Esophagus muscularis mucosa (tissue), 4 donors: Measurements from ENCODE around the gene VAT1. TPM values are rescaled to one million over a fixed set of nuclear protein-coding genes. Genes with fewer than 3 reads are reported as not detected.

ENCODE experiments used
- DNase-seq: peaks from one replicate; pipeline ENCODE4 v3.0.0-alpha.2; 2017; ENCODE audit errors: extremely low spot score
- H3K27ac ChIP-seq, 4 donors: fragments of 200-600 bp; sonication (generic); replicated peaks in 1 of 4; 1 replicate in 3 of 4; 2 replicates in 1 of 4; pipeline ENCODE4 v1.5.1; 2016 to 2019; ENCODE audit warnings: mild to moderate bottlenecking in 1 of 4
- H3K27me3 ChIP-seq, 4 donors: fragments of 200-600 bp; sonication (generic); one replicate each; pipeline versions ENCODE4 v1.5.1 to v1.6.0; 2016 to 2019
- H3K36me3 ChIP-seq, 4 donors: fragments of 200-600 bp; sonication (generic); one replicate each; pipeline ENCODE4 v1.5.1; 2016 to 2019
- H3K4me1 ChIP-seq, 4 donors: fragments of 200-600 bp; sonication (generic); one replicate each; pipeline ENCODE4 v1.5.1; 2016 to 2019
- H3K4me3 ChIP-seq, 4 donors: fragments of 200-600 bp; sonication (generic); 1 replicate in 2 of 4; 2 replicates in 2 of 4; pipeline ENCODE4 v1.5.1; 2016 to 2019; ENCODE audit warnings: mild to moderate bottlenecking in 4 of 4, moderate library complexity in 1 of 4
- H3K9me3 ChIP-seq, 4 donors: fragments of 200-600 bp; sonication (generic); 1 replicate in 3 of 4; 2 replicates in 1 of 4; pipeline ENCODE4 v1.5.1; 2016 to 2019
- EP300 ChIP-seq: sonication (generic); formaldehyde crosslinking; IDR thresholded peaks from one replicate; pipeline ENCODE4 v1.6.1; 2017; ENCODE audit warnings: antibody characterized with exemption
- POLR2A ChIP-seq: fragments of 450-650 bp; IDR thresholded peaks from one replicate; pipeline ENCODE4 v1.6.1; 2017; ENCODE audit warnings: antibody characterized with exemption, moderate library complexity, mild to moderate bottlenecking, low read depth
- POLR2AphosphoS5 ChIP-seq, 2 donors: sonication (generic); formaldehyde crosslinking; IDR thresholded peaks; one replicate each; pipeline ENCODE4 v1.6.1; 2017; ENCODE audit warnings: antibody characterized with exemption in 2 of 2
- WGBS: methylation state at CpG from one replicate; pipeline ENCODE4 v1.1.5; 2018; 5-methylcytosine and 5-hydroxymethylcytosine counted together
- intact Hi-C: fragments of 100-400 bp; cut with DNase I; formaldehyde crosslinking; loops from one replicate; pipeline ENCODE4 v1.15.1; 2023
- total RNA-seq, 4 donors: library from RNA; depleted of rRNA; stranded (reverse); fragments of >200 nt; gene quantifications; one replicate each; pipeline versions ENCODE4 v1.1.0 to v1.2.1, GENCODE V29; 2016
- TF ChIP-seq, protein P1 (sequence below), 3 experiments: fragments of 200-600 bp in 2 of 3; fragments of 450-650 bp in 1 of 3; sonication (generic) in 2 of 3; IDR thresholded peaks; one replicate each; pipeline ENCODE4 v1.5.1; 2017 to 2019; ENCODE audit warnings: antibody characterized with exemption in 3 of 3, mild to moderate bottlenecking in 2 of 3, moderate library complexity in 1 of 3

Gene VAT1
- total RNA-seq, 4 donors from 2014 or later: 106 to 190 (median 139) TPM

DNA sequence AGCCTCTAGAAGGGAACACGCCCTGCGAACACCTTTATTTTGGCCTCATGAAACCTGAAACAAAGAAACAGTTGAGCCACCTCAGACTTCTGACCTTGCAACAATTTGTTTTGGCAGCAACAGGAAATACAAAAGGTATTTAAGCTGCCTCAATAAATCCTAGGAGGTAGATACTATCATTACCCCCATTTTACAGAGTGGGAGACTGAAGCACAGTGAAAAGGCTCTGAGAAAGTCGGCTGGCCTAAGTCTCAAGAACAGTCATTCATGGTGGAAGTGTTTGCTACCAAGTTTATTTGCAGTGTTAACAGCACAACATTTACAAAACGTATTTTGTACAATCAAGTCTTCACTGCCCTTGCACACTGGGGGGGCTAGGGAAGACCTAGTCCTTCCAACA, 21.8 kb upstream of the VAT1 start:
- TF ChIP-seq EP300: no peak
- TF ChIP-seq POLR2A: no peak
- TF ChIP-seq POLR2AphosphoS5 (IDR thresholded peaks at IDR 0.05): no peak
- TF ChIP-seq, protein P1, sequence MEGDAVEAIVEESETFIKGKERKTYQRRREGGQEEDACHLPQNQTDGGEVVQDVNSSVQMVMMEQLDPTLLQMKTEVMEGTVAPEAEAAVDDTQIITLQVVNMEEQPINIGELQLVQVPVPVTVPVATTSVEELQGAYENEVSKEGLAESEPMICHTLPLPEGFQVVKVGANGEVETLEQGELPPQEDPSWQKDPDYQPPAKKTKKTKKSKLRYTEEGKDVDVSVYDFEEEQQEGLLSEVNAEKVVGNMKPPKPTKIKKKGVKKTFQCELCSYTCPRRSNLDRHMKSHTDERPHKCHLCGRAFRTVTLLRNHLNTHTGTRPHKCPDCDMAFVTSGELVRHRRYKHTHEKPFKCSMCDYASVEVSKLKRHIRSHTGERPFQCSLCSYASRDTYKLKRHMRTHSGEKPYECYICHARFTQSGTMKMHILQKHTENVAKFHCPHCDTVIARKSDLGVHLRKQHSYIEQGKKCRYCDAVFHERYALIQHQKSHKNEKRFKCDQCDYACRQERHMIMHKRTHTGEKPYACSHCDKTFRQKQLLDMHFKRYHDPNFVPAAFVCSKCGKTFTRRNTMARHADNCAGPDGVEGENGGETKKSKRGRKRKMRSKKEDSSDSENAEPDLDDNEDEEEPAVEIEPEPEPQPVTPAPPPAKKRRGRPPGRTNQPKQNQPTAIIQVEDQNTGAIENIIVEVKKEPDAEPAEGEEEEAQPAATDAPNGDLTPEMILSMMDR (IDR thresholded peaks at IDR 0.05): no peak
- peaks cover 0 to 4% (median 0%) of the 10 kb centered on the region in 4 donors for H3K36me3 ChIP-seq
- intact Hi-C loops: no loop called here
- H3K4me3 ChIP-seq: no peak overlapping the region
- DNase-seq: no peak
- no peaks in the 10 kb centered on the region for H3K4me1 ChIP-seq
- H3K9me3 ChIP-seq: no peaks in the 10 kb centered on the region
- WGBS: 93% methylated on average over 3 of the region's 4 CpGs
- H3K27ac ChIP-seq: no peak overlapping the region
- no peaks in the 10 kb centered on the region for H3K27me3 ChIP-seq

DNA sequence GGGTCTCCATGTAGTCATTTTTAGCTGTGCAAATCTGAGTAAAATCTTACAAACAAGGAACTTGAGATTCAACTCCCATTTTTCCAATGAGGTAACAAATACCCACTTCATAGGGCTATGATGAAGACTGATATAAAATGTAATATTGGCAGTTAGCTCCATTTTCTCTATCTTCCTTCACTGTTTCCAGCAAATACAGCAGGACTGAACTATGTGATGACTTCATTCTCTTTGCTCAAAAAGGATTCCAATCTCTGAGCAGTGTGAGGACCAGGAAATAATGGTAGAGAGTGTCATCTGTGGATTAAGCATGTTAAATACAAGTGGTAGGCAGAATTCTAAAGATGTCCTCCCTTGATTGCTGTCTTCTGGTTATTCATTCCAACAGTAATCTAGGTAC, 21.1 kb upstream of the VAT1 start:
- DNase-seq: no peak
- intact Hi-C loops: no loop called here

GRCh38 chr17:43042025-43042628, 19.9 kb upstream of the VAT1 start:
- intact Hi-C loops: no loop called here
- WGBS: 71% methylated on average over 5 of the region's 5 CpGs
- Histone ChIP-seq H3K27ac (no peak overlapping the region), H3K4me1 (no peaks in the 10 kb centered on the region), H3K27me3 (no peaks in the 10 kb centered on the region), H3K9me3 (no peaks in the 10 kb centered on the region), H3K36me3 (no peaks in the 10 kb centered on the region), H3K4me3 (no peak overlapping the region)
- TF ChIP-seq POLR2AphosphoS5 (IDR thresholded peaks at IDR 0.05): no peak
- TF ChIP-seq, protein P1 (IDR thresholded peaks at IDR 0.05): no peak
- no peak for TF ChIP-seq POLR2A
- no peak for TF ChIP-seq EP300
- no peak for DNase-seq

More for the DNA sequence above, 21.1 kb upstream of the VAT1 start:
- H3K4me3 ChIP-seq: no peak overlapping the region
- no peaks in the 10 kb centered on the region for H3K36me3 ChIP-seq
- no peaks in the 10 kb centered on the region for H3K9me3 ChIP-seq
- TF ChIP-seq EP300 (no peak), POLR2A (no peak), POLR2AphosphoS5 (IDR thresholded peaks at IDR 0.05) (no peak)
- TF ChIP-seq, protein P1 (IDR thresholded peaks at IDR 0.05): no peak
- H3K27me3 ChIP-seq: no peaks in the 10 kb centered on the region
- no peaks in the 10 kb centered on the region for H3K4me1 ChIP-seq
- H3K27ac ChIP-seq: no peak overlapping the region

DNA sequence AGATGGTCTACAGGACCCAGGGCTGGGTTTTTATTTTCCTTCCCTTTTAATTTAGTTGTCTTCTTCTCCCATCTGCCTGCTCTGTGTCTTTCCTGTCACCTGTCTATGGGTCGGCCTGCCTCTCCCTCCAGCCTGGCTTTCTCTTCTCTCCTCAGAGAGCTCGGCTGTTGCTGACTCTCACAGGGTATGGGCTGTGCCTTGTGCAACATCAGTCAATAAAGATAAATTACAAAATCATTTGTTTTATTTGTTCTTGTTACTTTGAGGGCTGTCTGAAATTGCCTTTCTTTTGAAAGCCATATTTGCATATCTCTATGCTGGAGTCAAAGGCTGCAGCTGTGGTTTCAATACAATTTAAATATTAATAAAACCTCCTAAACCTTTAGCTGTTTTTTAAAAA, 18.5 kb upstream of the VAT1 start:
- Histone ChIP-seq H3K27me3 (no peaks in the 10 kb centered on the region), H3K36me3 (no peaks in the 10 kb centered on the region), H3K4me3 (no peak overlapping the region), H3K27ac (no peak overlapping the region), H3K4me1 (no peaks in the 10 kb centered on the region), H3K9me3 (no peaks in the 10 kb centered on the region)
- no peak for DNase-seq
- intact Hi-C loops: no loop called here
- TF ChIP-seq, protein P1 (IDR thresholded peaks at IDR 0.05): no peak
- no peak for TF ChIP-seq EP300
- TF ChIP-seq POLR2A: no peak
- no peak for TF ChIP-seq POLR2AphosphoS5 (IDR thresholded peaks at IDR 0.05)
- 86% methylated on average over 2 of the region's 2 CpGs for WGBS

GRCh38 chr17:43039646-43040045, 17.5 kb upstream of the VAT1 start:
- no peaks in the 10 kb centered on the region for H3K9me3 ChIP-seq
- no peak overlapping the region for H3K27ac ChIP-seq
- no peak for DNase-seq
- H3K36me3 ChIP-seq: no peaks in the 10 kb centered on the region
- H3K27me3 ChIP-seq: no peaks in the 10 kb centered on the region
- intact Hi-C loops: no loop called here
- WGBS: 85% methylated on average over 2 of the region's 2 CpGs
- no peak overlapping the region for H3K4me3 ChIP-seq
- TF ChIP-seq, protein P1 (IDR thresholded peaks at IDR 0.05): no peak
- TF ChIP-seq EP300: no peak
- no peak for TF ChIP-seq POLR2A
- TF ChIP-seq POLR2AphosphoS5 (IDR thresholded peaks at IDR 0.05): no peak
- H3K4me1 ChIP-seq: no peaks in the 10 kb centered on the region
